HEK293 (cell line): ENCODE data around the gene EMD.

Experiments used
- ZNF140 ChIP-seq: fragments of 450-650 bp; formaldehyde crosslinking; IDR thresholded peaks from 2 replicates; pipeline ENCODE4 v1.5.1; 2016; ENCODE audit warnings: missing biosample characterization, missing genetic modification characterization
- ZNF174 ChIP-seq: fragments of 450-650 bp; formaldehyde crosslinking; IDR thresholded peaks from 2 replicates; pipeline ENCODE4 v1.5.0; 2017; ENCODE audit warnings: missing biosample characterization, mild to moderate bottlenecking, missing genetic modification characterization
- ZNF48 ChIP-seq: fragments of 450-650 bp; formaldehyde crosslinking; IDR thresholded peaks from 2 replicates; pipeline ENCODE4 v1.5.1; 2016; ENCODE audit warnings: missing biosample characterization, missing genetic modification characterization
- ZNF768 ChIP-seq: fragments of 450-650 bp; formaldehyde crosslinking; IDR thresholded peaks from 2 replicates; pipeline ENCODE4 v1.5.1; 2018; ENCODE audit warnings: missing biosample characterization, mild to moderate bottlenecking, missing genetic modification characterization
- TF ChIP-seq, protein P1 (sequence below): fragments of 450-650 bp; formaldehyde crosslinking; IDR thresholded peaks from 2 replicates; pipeline ENCODE4 v1.5.1; 2016; ENCODE audit warnings: missing biosample characterization, missing genetic modification characterization
- TF ChIP-seq, protein P2 (sequence below): fragments of 450-650 bp; IDR thresholded peaks from 2 replicates; pipeline ENCODE4 v1.5.1; 2018; ENCODE audit warnings: missing biosample characterization, mild to moderate bottlenecking, missing genetic modification characterization
- TF ChIP-seq, protein P3 (sequence below): fragments of 450-650 bp; formaldehyde crosslinking; IDR thresholded peaks from 2 replicates; pipeline ENCODE4 v1.5.1; 2016; ENCODE audit warnings: missing biosample characterization, missing genetic modification characterization
- TF ChIP-seq, protein P4 (sequence below): fragments of 450-650 bp; formaldehyde crosslinking; IDR thresholded peaks from 2 replicates; pipeline ENCODE4 v1.5.1; 2017; ENCODE audit warnings: missing biosample characterization, mild to moderate bottlenecking, missing genetic modification characterization, moderate library complexity

DNA sequence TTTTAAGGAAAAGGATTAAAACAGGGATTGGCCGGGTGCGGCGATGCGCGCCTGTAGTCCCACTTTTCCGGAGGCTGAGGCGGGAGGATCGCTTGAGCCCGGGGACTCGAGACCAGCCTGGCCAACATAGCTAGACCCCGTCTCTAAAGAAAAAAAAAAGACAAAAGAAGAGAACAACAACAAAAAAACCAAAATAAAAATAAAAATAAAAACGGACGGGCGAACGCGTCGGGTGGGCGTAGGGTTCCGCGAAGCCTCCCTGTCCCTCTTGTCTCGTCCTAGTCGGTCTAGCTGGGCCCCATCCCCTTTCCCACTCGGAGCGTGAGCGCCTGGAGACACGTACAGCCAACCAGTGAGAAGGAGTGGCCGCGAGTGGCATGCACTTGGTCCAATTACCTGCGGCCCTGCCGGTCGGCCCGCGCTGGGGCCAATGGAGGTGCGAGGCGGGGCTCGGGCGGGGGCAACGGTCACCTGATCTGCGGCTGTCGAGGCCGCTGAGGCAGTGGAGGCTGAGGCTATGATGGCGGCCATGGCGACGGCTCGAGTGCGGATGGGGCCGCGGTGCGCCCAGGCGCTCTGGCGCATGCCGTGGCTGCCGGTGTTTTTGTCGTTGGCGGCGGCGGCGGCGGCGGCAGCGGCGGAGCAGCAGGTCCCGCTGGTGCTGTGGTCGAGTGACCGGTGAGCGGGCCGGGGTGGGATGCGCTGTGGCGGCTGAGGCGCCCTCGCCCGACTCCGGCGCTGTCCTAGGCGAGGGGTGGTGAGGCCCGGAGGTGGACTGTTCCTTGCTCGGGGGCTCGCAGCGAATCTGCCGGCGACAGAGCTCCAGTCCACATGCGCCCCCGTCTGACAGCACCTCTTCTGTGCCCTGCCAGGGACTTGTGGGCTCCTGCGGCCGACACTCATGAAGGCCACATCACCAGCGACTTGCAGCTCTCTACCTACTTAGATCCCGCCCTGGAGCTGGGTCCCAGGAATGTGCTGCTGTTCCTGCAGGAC lies 49.4 kb downstream of the EMD start, which contains the start of gene ATP6AP1:
- TF ChIP-seq, protein P1, sequence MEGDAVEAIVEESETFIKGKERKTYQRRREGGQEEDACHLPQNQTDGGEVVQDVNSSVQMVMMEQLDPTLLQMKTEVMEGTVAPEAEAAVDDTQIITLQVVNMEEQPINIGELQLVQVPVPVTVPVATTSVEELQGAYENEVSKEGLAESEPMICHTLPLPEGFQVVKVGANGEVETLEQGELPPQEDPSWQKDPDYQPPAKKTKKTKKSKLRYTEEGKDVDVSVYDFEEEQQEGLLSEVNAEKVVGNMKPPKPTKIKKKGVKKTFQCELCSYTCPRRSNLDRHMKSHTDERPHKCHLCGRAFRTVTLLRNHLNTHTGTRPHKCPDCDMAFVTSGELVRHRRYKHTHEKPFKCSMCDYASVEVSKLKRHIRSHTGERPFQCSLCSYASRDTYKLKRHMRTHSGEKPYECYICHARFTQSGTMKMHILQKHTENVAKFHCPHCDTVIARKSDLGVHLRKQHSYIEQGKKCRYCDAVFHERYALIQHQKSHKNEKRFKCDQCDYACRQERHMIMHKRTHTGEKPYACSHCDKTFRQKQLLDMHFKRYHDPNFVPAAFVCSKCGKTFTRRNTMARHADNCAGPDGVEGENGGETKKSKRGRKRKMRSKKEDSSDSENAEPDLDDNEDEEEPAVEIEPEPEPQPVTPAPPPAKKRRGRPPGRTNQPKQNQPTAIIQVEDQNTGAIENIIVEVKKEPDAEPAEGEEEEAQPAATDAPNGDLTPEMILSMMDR (tag by site-specific recombination): peak; percentile 66; the same call in 1 of the 2 replicates
- TF ChIP-seq, protein P2, sequence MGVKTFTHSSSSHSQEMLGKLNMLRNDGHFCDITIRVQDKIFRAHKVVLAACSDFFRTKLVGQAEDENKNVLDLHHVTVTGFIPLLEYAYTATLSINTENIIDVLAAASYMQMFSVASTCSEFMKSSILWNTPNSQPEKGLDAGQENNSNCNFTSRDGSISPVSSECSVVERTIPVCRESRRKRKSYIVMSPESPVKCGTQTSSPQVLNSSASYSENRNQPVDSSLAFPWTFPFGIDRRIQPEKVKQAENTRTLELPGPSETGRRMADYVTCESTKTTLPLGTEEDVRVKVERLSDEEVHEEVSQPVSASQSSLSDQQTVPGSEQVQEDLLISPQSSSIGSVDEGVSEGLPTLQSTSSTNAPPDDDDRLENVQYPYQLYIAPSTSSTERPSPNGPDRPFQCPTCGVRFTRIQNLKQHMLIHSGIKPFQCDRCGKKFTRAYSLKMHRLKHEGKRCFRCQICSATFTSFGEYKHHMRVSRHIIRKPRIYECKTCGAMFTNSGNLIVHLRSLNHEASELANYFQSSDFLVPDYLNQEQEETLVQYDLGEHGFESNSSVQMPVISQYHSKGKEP (tag by site-specific recombination): no peak
- TF ChIP-seq ZNF48 (tag by site-specific recombination) (no peak), ZNF768 (no peak), ZNF140 (no peak), ZNF174 (tag by site-specific recombination) (no peak)
- TF ChIP-seq, protein P3, sequence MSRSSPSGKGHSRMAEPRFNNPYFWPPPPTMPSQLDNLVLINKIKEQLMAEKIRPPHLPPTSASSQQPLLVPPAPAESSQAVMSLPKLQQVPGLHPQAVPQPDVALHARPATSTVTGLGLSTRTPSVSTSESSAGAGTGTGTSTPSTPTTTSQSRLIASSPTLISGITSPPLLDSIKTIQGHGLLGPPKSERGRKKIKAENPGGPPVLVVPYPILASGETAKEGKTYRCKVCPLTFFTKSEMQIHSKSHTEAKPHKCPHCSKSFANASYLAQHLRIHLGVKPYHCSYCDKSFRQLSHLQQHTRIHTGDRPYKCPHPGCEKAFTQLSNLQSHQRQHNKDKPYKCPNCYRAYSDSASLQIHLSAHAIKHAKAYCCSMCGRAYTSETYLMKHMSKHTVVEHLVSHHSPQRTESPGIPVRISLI (tag by site-specific recombination): no peak
- TF ChIP-seq, protein P4, sequence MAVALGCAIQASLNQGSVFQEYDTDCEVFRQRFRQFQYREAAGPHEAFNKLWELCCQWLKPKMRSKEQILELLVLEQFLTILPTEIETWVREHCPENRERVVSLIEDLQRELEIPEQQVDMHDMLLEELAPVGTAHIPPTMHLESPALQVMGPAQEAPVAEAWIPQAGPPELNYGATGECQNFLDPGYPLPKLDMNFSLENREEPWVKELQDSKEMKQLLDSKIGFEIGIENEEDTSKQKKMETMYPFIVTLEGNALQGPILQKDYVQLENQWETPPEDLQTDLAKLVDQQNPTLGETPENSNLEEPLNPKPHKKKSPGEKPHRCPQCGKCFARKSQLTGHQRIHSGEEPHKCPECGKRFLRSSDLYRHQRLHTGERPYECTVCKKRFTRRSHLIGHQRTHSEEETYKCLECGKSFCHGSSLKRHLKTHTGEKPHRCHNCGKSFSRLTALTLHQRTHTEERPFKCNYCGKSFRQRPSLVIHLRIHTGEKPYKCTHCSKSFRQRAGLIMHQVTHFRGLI (tag by site-specific recombination): no peak
